B cell (primary cell): ENCODE data around the gene TAGLN3. TPM values are rescaled to one million over a fixed set of nuclear protein-coding genes. Genes with fewer than 3 reads are reported as not detected.

Source experiments
- ATAC-seq: fragments of 200-7000 bp; cut with Tn5 transposase; one replicate; pipeline ENCODE4 v1.10.0; 2021; ENCODE audit warnings: low read depth, mild to moderate bottlenecking, moderate number of reproducible peaks, moderate library complexity
- CTCF ChIA-PET: fragments of 350-600 bp; sonication (Branson Sonifier 250); formaldehyde crosslinking; loops from one replicate; lab custom pipeline; 2021; ENCODE audit warnings: antibody characterized with exemption, inconsistent platforms; lab: Charles Lee
- POLR2A ChIA-PET: fragments of 350-600 bp; sonication (Branson Sonifier 250); formaldehyde crosslinking; loops from one replicate; lab custom pipeline; 2021; ENCODE audit warnings: antibody characterized with exemption; lab: Charles Lee
- DNase-seq: peaks from one replicate; pipeline ENCODE4 v3.0.0; 2013
- H2AFZ ChIP-seq: 2 replicates; pipeline ENCODE4 v1.6.1; 2012; ENCODE audit warnings: mild to moderate bottlenecking, low read depth, low read length; ENCODE audit not compliant: insufficient read depth, poor library complexity, severe bottlenecking
- H3K27ac ChIP-seq, 2 donors: 1 replicate in 1 of 2; 2 replicates in 1 of 2; pipeline ENCODE4 v1.5.1; 2012 to 2013; ENCODE audit warnings: low read length in 2 of 2, mild to moderate bottlenecking in 2 of 2, moderate library complexity in 1 of 2
- H3K27me3 ChIP-seq, 4 experiments: fragments of 200-600 bp in 1 of 4; sonication (generic) in 1 of 4; replicated peaks in 1 of 4; 1 replicate in 2 of 4; 2 replicates in 2 of 4; pipeline versions ENCODE4 v1.6.1 to v1.7.0; 2013 to 2016; ENCODE audit warnings: low read length in 3 of 4, mild to moderate bottlenecking in 2 of 4, mixed read lengths in 1 of 4, moderate library complexity in 1 of 4; ENCODE audit not compliant: insufficient read depth in 4 of 4, control insufficient read depth in 3 of 4; ENCODE audit errors: control extremely low read depth in 1 of 4
- H3K36me3 ChIP-seq, 2 experiments: replicated peaks in 1 of 2; 1 replicate in 1 of 2; 2 replicates in 1 of 2; pipeline versions ENCODE4 v1.6.1 to v1.7.1; 2013; ENCODE audit warnings: low read length in 1 of 2; ENCODE audit not compliant: insufficient read depth in 2 of 2, control insufficient read depth in 1 of 2; ENCODE audit errors: control extremely low read depth in 1 of 2, extremely low read depth in 1 of 2
- H3K4me1 ChIP-seq, 2 donors: fragments of 200-600 bp in 1 of 2; sonication (generic) in 1 of 2; 1 replicate in 1 of 2; 2 replicates in 1 of 2; pipeline versions ENCODE4 v1.5.1 to v1.6.1; 2013 to 2017; ENCODE audit warnings: low read length in 2 of 2; ENCODE audit not compliant: control insufficient read depth in 2 of 2, insufficient read depth in 2 of 2
- H3K4me2 ChIP-seq: replicated peaks from 2 replicates; pipeline ENCODE3; 2012; ENCODE audit warnings: mild to moderate bottlenecking, low read depth, low read length; ENCODE audit not compliant: poor library complexity, severe bottlenecking
- H3K4me3 ChIP-seq, 5 experiments: fragments of 200-600 bp in 1 of 5; sonication (generic) in 1 of 5; 1 replicate in 3 of 5; 2 replicates in 2 of 5; pipeline versions ENCODE4 v1.5.1 to v1.7.0; 2011 to 2016; ENCODE audit warnings: low read length in 4 of 5, mild to moderate bottlenecking in 4 of 5, low read depth in 2 of 5, control low read depth in 1 of 5, moderate library complexity in 1 of 5; ENCODE audit not compliant: insufficient read depth in 1 of 5; ENCODE audit errors: control extremely low read depth in 1 of 5, extremely low read depth in 1 of 5
- H3K79me2 ChIP-seq: fragments of 200-600 bp; sonication (generic); one replicate; pipeline ENCODE4 v1.6.0; 2016; ENCODE audit warnings: low read length; ENCODE audit not compliant: control insufficient read depth, insufficient read depth
- H3K9ac ChIP-seq: fragments of 200-600 bp; sonication (generic); 2 replicates; pipeline ENCODE4 v1.6.1; 2017; ENCODE audit warnings: mild to moderate bottlenecking, low read length, moderate library complexity
- H3K9me3 ChIP-seq, 3 donors: one replicate each; pipeline versions ENCODE4 v1.6.1 to v1.7.1; 2013; ENCODE audit warnings: low read length in 2 of 3; ENCODE audit not compliant: control insufficient read depth in 2 of 3, insufficient read depth in 1 of 3; ENCODE audit errors: control extremely low read depth in 1 of 3
- H4K20me1 ChIP-seq: 2 replicates; pipeline ENCODE4 v1.6.0; 2012; ENCODE audit warnings: mild to moderate bottlenecking, low read length; ENCODE audit not compliant: insufficient read depth, control insufficient read depth, poor library complexity, severe bottlenecking
- H3K27ac Mint-ChIP-seq: one replicate; pipeline ENCODE4 v1.8.0; 2021; ENCODE audit warnings: mixed read lengths
- H3K27me3 Mint-ChIP-seq: one replicate; pipeline ENCODE4 v1.8.0; 2021; ENCODE audit warnings: mixed read lengths
- H3K4me1 Mint-ChIP-seq: one replicate; pipeline ENCODE4 v1.8.0; 2021; ENCODE audit warnings: mixed read lengths
- H3K4me3 Mint-ChIP-seq: one replicate; pipeline ENCODE4 v1.8.0; 2021; ENCODE audit warnings: mixed read lengths
- H3K9me3 Mint-ChIP-seq: one replicate; pipeline ENCODE4 v1.8.0; 2022; ENCODE audit warnings: mixed read lengths; ENCODE audit not compliant: insufficient read depth
- CTCF ChIP-seq: fragments of 200-600 bp; IDR thresholded peaks from one replicate; pipeline ENCODE4 v1.8.0; 2022; ENCODE audit warnings: antibody characterized with exemption, mild to moderate bottlenecking
- EZH2 ChIP-seq: IDR thresholded peaks from 2 replicates; pipeline ENCODE4 v1.6.1; 2012; ENCODE audit warnings: borderline replicate concordance, low read depth, mild to moderate bottlenecking, moderate library complexity, low read length; ENCODE audit not compliant: insufficient read depth, poor library complexity, severe bottlenecking
- WGBS: methylation state at CpG from one replicate; pipeline ENCODE4 v1.1.5; 2013; ENCODE audit warnings: missing lambda C conversion rate; ENCODE audit not compliant: insufficient coverage; 5-methylcytosine and 5-hydroxymethylcytosine counted together
- intact Hi-C: fragments of 100-400 bp; cut with micrococcal nuclease; formaldehyde crosslinking; loops from one replicate; pipeline ENCODE4 v1.10.0; 2022
- polyA plus RNA-seq: library from polyadenylated mRNA; depleted of rRNA; stranded (reverse); fragments of >200 nt; gene quantifications from 2 replicates; pipeline ENCODE4 v1.2.3, GENCODE V29; 2012
- total RNA-seq, 2 donors: library from RNA; stranded (reverse); fragments of 120-200 nt in 1 of 2; gene quantifications; 1 replicate in 1 of 2; 2 replicates in 1 of 2; pipeline versions ENCODE4 v1.2.3 to v1.2.4, GENCODE V29; 2013 to 2022

TAGLN3 gene
- total and polyA plus RNA-seq, 2 donors (not counting 1 experiment from before 2014, with no cell fraction given), result not detected

DNA sequence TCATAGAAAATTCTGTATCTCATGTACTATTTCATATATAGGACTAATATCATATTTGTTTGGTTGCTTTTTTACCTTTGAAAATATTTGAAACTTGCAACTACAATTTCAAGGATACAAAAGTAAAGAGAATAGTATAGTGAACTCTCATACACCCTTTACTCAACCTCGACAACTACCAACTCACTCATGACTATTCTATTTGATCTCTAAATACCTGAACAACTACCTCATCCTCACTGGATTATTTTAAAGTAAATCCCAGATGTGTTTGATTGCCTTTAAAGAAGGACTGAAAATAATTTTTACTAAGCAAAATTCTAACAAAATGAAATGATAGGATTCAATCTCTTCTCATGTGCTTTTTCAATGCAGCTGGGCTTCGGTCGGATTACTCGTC, 47.9 kb downstream of the TAGLN3 start:
- H2AFZ ChIP-seq, result no peak overlapping the region
- DNase-seq (no peak), ATAC-seq (no peak)
- no peaks in the 10 kb centered on the region for H3K9me3 Mint-ChIP-seq
- WGBS, result no CpG with 5 or more reads among the region's 4 CpGs
- no peaks in the 10 kb centered on the region for H3K4me1 Mint-ChIP-seq
- no peak for TF ChIP-seq EZH2
- no peaks in the 10 kb centered on the region for H4K20me1 ChIP-seq
- no peaks in the 10 kb centered on the region for H3K79me2 ChIP-seq
- no peaks in the 10 kb centered on the region for H3K9me3 ChIP-seq
- H3K36me3 ChIP-seq, result no peaks in the 10 kb centered on the region
- H3K4me3 Mint-ChIP-seq, result no peak overlapping the region
- H3K4me2 ChIP-seq, result no peak overlapping the region
- H3K27ac Mint-ChIP-seq, result no peak overlapping the region
- CTCF ChIA-PET, result interaction anchor here (0.9 to 1.5 kb wide), 2 partner anchors 8 to 33 kb away, joined by 3 read pairs; no protein-coding TSS in a partner anchor
- POLR2A ChIA-PET, result no interaction called here
- H3K27ac ChIP-seq, result no peak overlapping the region
- no peak overlapping the region for H3K4me3 ChIP-seq
- peaks cover 5 to 6% of the 10 kb centered on the region in 2 donors for H3K4me1 ChIP-seq
- intact Hi-C loops, result no loop called here
- peaks cover 18% of the 10 kb centered on the region for H3K27me3 Mint-ChIP-seq
- H3K27me3 ChIP-seq, result no peaks in the 10 kb centered on the region
- no peak overlapping the region for H3K9ac ChIP-seq

DNA sequence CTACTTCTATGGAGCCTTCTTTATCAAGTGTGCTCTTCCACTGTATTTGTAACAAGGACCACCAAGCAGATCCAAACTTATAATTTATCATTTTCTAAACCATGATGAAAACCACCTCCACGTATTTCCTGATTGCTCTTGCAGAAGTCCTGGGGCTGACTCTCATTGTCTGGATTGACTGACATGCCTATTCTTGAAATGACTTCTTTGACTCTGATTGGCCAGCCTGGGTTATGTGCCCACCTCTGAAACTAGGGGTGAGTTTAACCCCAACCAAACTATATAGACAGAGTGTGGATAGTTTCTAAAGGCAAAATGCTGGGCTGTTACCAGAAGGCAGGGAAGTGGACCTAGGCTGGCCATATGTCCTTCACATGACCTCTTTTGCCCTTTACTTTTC, 48.5 kb downstream of the TAGLN3 start:
- no peaks in the 10 kb centered on the region for H4K20me1 ChIP-seq
- H3K9me3 ChIP-seq, result no peaks in the 10 kb centered on the region
- intact Hi-C loops, result no loop called here
- H3K4me1 ChIP-seq, result peaks cover 5 to 6% of the 10 kb centered on the region in 2 donors
- H3K9ac ChIP-seq, result no peak overlapping the region
- no peak overlapping the region for H2AFZ ChIP-seq
- no peaks in the 10 kb centered on the region for H3K36me3 ChIP-seq
- no peak overlapping the region for H3K4me2 ChIP-seq
- TF ChIP-seq EZH2 (no peak), CTCF (no peak)
- WGBS, result no CpG with 5 or more reads among the region's 1 CpG
- ChIA-PET CTCF (no interaction called here), POLR2A (no interaction called here)
- no peak overlapping the region for H3K27ac ChIP-seq
- Mint-ChIP-seq H3K9me3 (no peaks in the 10 kb centered on the region), H3K27ac (no peak overlapping the region), H3K4me3 (no peak overlapping the region), H3K27me3 (peaks cover 23% of the 10 kb centered on the region), H3K4me1 (no peaks in the 10 kb centered on the region)
- no peak for ATAC-seq
- DNase-seq, result no peak
- H3K27me3 ChIP-seq, result no peaks in the 10 kb centered on the region
- H3K4me3 ChIP-seq, result no peak overlapping the region
- no peaks in the 10 kb centered on the region for H3K79me2 ChIP-seq
